ENCODE measurements around the gene AMOTL1.
A peak's percentile ranks its signal among the peaks of the same experiment; 100 is the strongest.

The AMOTL1 gene

DNA sequence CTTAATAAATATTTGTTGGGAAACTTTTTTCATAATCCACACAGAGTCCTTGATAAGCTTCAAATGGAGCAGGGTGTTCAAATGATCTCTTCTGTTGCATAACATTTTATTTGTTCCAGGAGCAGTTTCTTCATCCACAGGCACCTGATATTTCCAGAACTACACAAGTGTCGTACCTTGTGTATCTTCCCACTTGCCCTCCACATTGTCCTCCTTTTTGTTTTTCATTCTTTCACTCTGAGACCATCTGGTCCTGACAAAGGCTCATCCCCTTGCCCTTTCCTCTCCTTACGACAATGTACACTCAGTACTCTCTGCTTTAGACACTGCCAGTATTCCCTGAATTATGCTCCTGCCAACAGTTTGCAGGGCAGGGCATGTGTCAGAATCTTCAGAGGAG lies 5.2 kb upstream of the AMOTL1 start:
- no peak for DNase-seq (ENCODE audit: low read depth)
- no peak overlapping the region for H3K4me3 ChIP-seq (ENCODE audit: low read depth, low read length)

DNA sequence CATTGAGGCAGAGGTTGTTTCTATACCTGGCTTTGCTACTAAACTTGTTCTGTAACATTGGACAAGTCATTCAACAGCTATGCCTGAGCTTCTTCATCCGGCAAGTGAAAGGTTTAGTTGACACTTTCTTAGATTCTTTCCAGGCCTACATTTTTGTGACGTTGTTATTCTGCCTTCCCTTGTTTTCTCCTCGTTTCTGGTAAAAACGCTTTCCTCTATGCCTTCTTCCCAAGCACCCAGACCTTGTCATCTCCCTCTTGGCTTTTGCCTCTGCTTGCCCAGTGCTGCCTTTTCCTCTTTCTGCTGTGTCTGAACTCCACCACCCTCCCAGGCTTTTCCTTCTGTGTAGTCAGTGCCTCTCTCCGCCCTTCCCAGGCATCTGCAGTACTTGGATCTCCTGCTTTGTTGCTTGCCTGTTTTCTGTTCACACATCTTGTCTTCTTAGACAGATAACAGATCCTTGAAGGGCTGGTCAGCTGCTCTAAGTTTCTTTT lies 1.4 kb upstream of the AMOTL1 start:
- no peak overlapping the region for H3K4me3 ChIP-seq (ENCODE audit: low read depth, low read length)
- no peak for DNase-seq (ENCODE audit: low read depth)

DNA sequence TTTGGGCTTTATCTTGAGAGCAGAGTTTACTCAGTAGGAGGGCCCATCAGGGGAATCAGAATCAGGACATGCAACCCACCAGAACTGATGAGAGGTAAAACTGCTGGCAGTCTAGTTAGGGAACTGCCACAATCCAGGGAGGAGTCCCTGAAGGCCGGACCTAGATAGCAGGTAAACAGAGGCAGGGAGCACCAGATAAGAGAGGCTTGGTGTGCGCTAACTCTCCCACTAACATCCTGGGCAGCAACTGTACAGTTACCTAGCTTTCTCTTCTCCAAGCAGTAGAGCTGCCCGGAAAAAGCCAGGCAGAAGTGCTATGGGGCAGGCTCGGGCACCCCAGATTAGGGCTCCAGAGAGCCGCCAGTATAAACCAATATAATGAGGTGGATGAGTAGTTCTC lies 865 bp upstream of the AMOTL1 start:
- no peak overlapping the region for H3K4me3 ChIP-seq (ENCODE audit: low read depth, low read length)
- no peak for DNase-seq (ENCODE audit: low read depth)

- H3K4me3 ChIP-seq (ENCODE audit: low read depth, low read length) = peak overlapping the region; percentile 79
- DNase-seq (ENCODE audit: low read depth) = no peak
Observed at GRCh38 chr11:94768602-94769541, 716 bp downstream of the AMOTL1 start.

- DNase-seq (ENCODE audit: low read depth) = no peak
- H3K4me3 ChIP-seq (ENCODE audit: low read depth, low read length) = peak overlapping the region; percentile 79
Observed at GRCh38 chr11:94769880-94770279, 1.7 kb downstream of the AMOTL1 start.

- DNase-seq (ENCODE audit: low read depth) = no peak
- peak overlapping the region; percentile 79 for H3K4me3 ChIP-seq (ENCODE audit: low read depth, low read length)
Observed at GRCh38 chr11:94770563-94771120, 2.5 kb downstream of the AMOTL1 start.

DNA sequence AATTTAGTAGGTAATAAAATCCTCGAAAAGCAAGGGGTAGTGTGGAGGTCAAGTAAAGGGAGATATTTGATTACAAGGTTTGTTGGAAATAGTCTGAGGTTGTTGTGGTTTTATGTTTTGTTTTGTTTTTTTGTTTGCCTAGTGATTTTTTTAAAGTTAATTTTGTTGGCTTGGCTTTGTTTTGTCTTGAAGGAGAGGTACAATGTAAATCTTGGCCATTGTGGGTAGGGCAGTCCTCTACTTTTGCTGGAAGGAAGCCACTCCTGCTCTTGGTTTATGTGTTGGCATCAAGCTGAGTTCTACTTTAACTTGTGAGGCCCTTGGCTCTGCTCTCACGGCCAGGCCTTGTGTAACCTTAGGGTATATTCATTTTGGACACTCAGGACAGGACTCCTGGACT lies 3.2 kb downstream of the AMOTL1 start:
- no peak for DNase-seq (ENCODE audit: low read depth)
- no peak overlapping the region for H3K4me3 ChIP-seq (ENCODE audit: low read depth, low read length)

DNA sequence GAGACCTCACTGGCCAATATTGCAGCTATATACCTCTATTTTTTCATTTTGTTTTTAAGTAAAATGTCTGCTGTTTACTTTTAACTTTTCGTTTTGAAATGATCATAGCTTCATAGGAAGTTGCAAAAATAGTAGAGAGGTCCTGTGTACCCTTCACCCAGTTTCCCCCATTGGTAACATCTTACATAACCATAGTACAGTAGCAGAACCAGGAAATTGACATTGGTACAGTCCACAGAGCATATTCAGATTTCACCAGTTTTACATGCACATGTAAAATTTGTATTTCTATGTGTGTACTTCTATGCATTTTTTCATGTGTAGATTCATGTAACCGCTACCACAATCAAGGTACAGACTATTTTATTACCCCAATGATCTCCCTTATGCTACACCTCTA lies 3.8 kb downstream of the AMOTL1 start:
- DNase-seq (ENCODE audit: low read depth) = no peak
- H3K4me3 ChIP-seq (ENCODE audit: low read depth, low read length) = no peak overlapping the region

DNA sequence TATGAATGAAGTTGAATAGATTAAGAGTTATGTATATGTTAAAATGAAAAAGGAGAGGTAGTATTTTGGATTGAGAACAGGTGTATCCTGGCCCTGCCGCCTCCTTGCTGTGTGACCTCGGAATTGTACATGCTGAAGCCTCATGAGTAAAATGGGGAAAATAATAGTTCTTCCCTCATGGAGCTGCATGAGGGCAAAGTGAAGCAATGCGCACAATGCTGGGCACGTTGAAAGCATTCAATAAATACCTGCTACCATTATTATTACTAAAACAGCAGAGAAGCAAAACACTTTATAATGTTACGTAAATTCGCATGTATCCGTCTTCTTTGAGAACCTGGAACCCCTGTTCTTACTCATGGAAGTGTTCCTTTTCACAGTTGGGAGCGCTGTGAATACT lies 5.7 kb downstream of the AMOTL1 start:
- no peak overlapping the region for H3K4me3 ChIP-seq (ENCODE audit: low read depth, low read length)
- no peak for DNase-seq (ENCODE audit: low read depth)

GRCh38 chr11:94774345-94774744 lies 6.2 kb downstream of the AMOTL1 start:
- DNase-seq (ENCODE audit: low read depth) = no peak
- no peak overlapping the region for H3K4me3 ChIP-seq (ENCODE audit: low read depth, low read length)

DNA sequence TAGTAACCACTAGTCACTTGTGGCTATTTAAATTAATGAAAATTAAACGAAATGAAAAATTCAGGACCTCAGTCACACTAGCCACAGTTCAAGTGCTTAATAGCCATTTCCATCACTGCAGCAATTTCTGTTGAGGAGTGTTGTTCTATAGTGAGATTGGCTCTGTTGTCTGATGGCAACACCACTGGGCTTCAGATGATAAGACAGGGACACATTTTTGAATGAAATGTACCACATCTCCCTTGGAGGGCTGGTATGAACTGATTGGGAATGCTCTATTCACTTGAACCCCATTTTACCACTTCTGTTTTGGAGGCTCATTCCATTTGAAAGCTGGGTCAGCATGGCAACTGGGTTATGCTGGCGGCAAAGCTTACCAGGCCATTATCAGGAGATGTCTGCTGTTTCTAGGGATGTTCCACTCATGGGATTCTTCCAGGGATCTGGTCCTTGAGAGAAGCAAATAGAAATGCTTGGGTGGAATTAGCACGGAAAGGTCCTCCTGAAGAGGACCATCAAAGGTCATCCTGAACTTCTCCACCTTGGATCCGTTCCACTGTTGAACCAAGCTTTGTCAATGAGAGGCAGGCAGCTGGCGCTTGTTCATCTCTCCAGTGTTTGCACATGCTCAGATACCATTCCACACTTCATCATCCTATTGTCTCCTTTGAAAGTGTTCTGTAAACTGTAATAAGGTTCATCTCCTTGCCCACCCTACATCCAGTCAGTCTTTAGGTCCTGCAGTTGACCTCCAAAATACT lies 7.6 kb downstream of the AMOTL1 start:
- H3K4me3 ChIP-seq (ENCODE audit: low read depth, low read length) = no peak overlapping the region
- no peak for DNase-seq (ENCODE audit: low read depth)

- peak; percentile 77 for DNase-seq (ENCODE audit: low read depth)
- no peak overlapping the region for H3K4me3 ChIP-seq (ENCODE audit: low read depth, low read length)
Observed at GRCh38 chr11:94776351-94777321, 8.5 kb downstream of the AMOTL1 start.

- H3K4me3 ChIP-seq (ENCODE audit: low read depth, low read length) = no peak overlapping the region
- DNase-seq (ENCODE audit: low read depth) = no peak
Observed at GRCh38 chr11:94780432-94780831, 12.3 kb downstream of the AMOTL1 start.

- DNase-seq (ENCODE audit: low read depth) = peak; percentile 45
- no peak overlapping the region for H3K4me3 ChIP-seq (ENCODE audit: low read depth, low read length)
Observed at GRCh38 chr11:94781837-94782236, 13.7 kb downstream of the AMOTL1 start.

- no peak for DNase-seq (ENCODE audit: low read depth)
- no peak overlapping the region for H3K4me3 ChIP-seq (ENCODE audit: low read depth, low read length)
Observed at GRCh38 chr11:94782446-94782845, 14.3 kb downstream of the AMOTL1 start.

GRCh38 chr11:94784884-94785283 lies 16.7 kb downstream of the AMOTL1 start:
- H3K4me3 ChIP-seq (ENCODE audit: low read depth, low read length) = no peak overlapping the region
- DNase-seq (ENCODE audit: low read depth) = no peak

GRCh38 chr11:94785509-94785908 lies 17.4 kb downstream of the AMOTL1 start:
- no peak for DNase-seq (ENCODE audit: low read depth)
- H3K4me3 ChIP-seq (ENCODE audit: low read depth, low read length) = no peak overlapping the region

- DNase-seq (ENCODE audit: low read depth) = no peak
Observed at GRCh38 chr11:94786264-94787126, 18.3 kb downstream of the AMOTL1 start.

More at GRCh38 chr11:94786264-94787126, 18.3 kb downstream of the AMOTL1 start:
- H3K4me3 ChIP-seq (ENCODE audit: low read depth, low read length) = no peak overlapping the region

All from skeletal muscle cell (primary cell).